ENCODE data around the gene SMAD9.

- no peak for TF ChIP-seq NFRKB (IDR thresholded peaks at IDR 0.05)
- TF ChIP-seq SP1 (IDR thresholded peaks at IDR 0.05) = no peak
- TF ChIP-seq ZNF384 (IDR thresholded peaks at IDR 0.05) = no peak
- TF ChIP-seq SUZ12 (IDR thresholded peaks at IDR 0.05) = no peak
- no peak for TF ChIP-seq BHLHE40 (IDR thresholded peaks at IDR 0.05; ENCODE audit: borderline replicate concordance)
- no peak for TF ChIP-seq ELF4 (IDR thresholded peaks at IDR 0.05)
- no peak for TF ChIP-seq HDGF (IDR thresholded peaks at IDR 0.05; ENCODE audit: borderline replicate concordance)
Measured at GRCh38 chr13:36887758-36888521, 32.1 kb downstream of the SMAD9 start.

Data from HEK293T (cell line).